IMR-90 (cell line): ENCODE results near the gene EIF3K. TPM values are rescaled to one million over a fixed set of nuclear protein-coding genes. Genes with fewer than 3 reads are reported as not detected.

Experiments used
- ATAC-seq: fragments of 200-7000 bp; cut with Tn5 transposase; 2 replicates; pipeline ENCODE4 v1.9.1; 2020; ENCODE audit warnings: low read depth, mild to moderate bottlenecking, moderate library complexity
- BruUV-seq: library from RNA; stranded (reverse); fragments of 400-500 nt; replicated peaks from 2 replicates; lab custom pipeline; 2021; lab: Mats Ljungman, UMichigan
- CTCF ChIA-PET: fragments of 300-600 bp; formaldehyde crosslinking; extraction: SDS; loops from one replicate; lab custom pipeline; 2021; ENCODE audit warnings: antibody characterized with exemption; lab: Yijun Ruan, JAX
- POLR2A ChIA-PET: fragments of 300-600 bp; sonication (Branson Sonifier 250); formaldehyde crosslinking; loops from one replicate; lab custom pipeline; 2022; ENCODE audit warnings: antibody characterized with exemption; ENCODE audit not compliant: unreplicated experiment; lab: Charles Lee
- DNase-seq: peaks from one replicate; pipeline ENCODE4 v3.0.0; 2013
- H2AFZ ChIP-seq: replicated peaks from 2 replicates; pipeline ENCODE3; 2013; ENCODE audit warnings: low read length, mild to moderate bottlenecking; ENCODE audit not compliant: poor library complexity
- H2AK5ac ChIP-seq: 2 replicates; pipeline ENCODE4 v1.6.1; 2013; ENCODE audit warnings: low read depth, low read length, inconsistent platforms
- H2AK9ac ChIP-seq: replicated peaks from 2 replicates; pipeline ENCODE3; 2013; ENCODE audit warnings: mild to moderate bottlenecking, low read depth, low read length, moderate library complexity; ENCODE audit not compliant: poor library complexity
- H2BK120ac ChIP-seq: 2 replicates; pipeline ENCODE4 v1.6.1; 2013; ENCODE audit warnings: low read depth, low read length, inconsistent platforms
- H2BK15ac ChIP-seq: 3 replicates; pipeline ENCODE4 v1.6.1; 2013; ENCODE audit warnings: low read depth, low read length, inconsistent platforms
- H2BK20ac ChIP-seq: 2 replicates; pipeline ENCODE4 v1.6.1; 2013; ENCODE audit warnings: low read depth, mild to moderate bottlenecking, inconsistent platforms, low read length, moderate library complexity
- H2BK5ac ChIP-seq: 2 replicates; pipeline ENCODE4 v1.6.1; 2013; ENCODE audit warnings: mild to moderate bottlenecking, low read depth, low read length, inconsistent platforms; ENCODE audit not compliant: poor library complexity, severe bottlenecking
- H3K14ac ChIP-seq: replicated peaks from 2 replicates; pipeline ENCODE4 v1.6.1; 2013; ENCODE audit warnings: low read depth, low read length, inconsistent platforms
- H3K18ac ChIP-seq: 2 replicates; pipeline ENCODE4 v1.6.1; 2013; ENCODE audit warnings: low read depth, low read length, control low read depth
- H3K23ac ChIP-seq: 2 replicates; pipeline ENCODE4 v1.6.1; 2013; ENCODE audit warnings: low read depth, low read length, inconsistent platforms
- H3K27ac ChIP-seq: 2 replicates; pipeline ENCODE4 v1.5.1; 2013; ENCODE audit warnings: mild to moderate bottlenecking, control low read depth, low read length; ENCODE audit not compliant: insufficient read depth
- H3K27me3 ChIP-seq: 2 replicates; pipeline ENCODE4 v1.6.1; 2013; ENCODE audit warnings: low read length; ENCODE audit not compliant: control insufficient read depth, insufficient read depth
- H3K36me3 ChIP-seq: 2 replicates; pipeline ENCODE4 v1.6.1; 2013; ENCODE audit warnings: low read length, mixed read lengths; ENCODE audit not compliant: control insufficient read depth, insufficient read depth
- H3K4ac ChIP-seq: 2 replicates; pipeline ENCODE4 v1.6.1; 2013; ENCODE audit warnings: low read depth, low read length, inconsistent platforms
- H3K4me1 ChIP-seq: 2 replicates; pipeline ENCODE4 v1.6.1; 2013; ENCODE audit warnings: low read length, mixed read lengths; ENCODE audit not compliant: control insufficient read depth, insufficient read depth
- H3K4me2 ChIP-seq: 2 replicates; pipeline ENCODE4 v1.6.1; 2013; ENCODE audit warnings: low read depth, mild to moderate bottlenecking, control low read depth, low read length, moderate library complexity
- H3K4me3 ChIP-seq: 2 replicates; pipeline ENCODE4 v1.5.1; 2013; ENCODE audit warnings: low read depth, mild to moderate bottlenecking, control low read depth, low read length, moderate library complexity; ENCODE audit not compliant: insufficient read depth
- H3K56ac ChIP-seq: 2 replicates; pipeline ENCODE4 v1.6.1; 2013; ENCODE audit warnings: low read length, inconsistent platforms; ENCODE audit not compliant: insufficient read depth; ENCODE audit errors: extremely low read depth
- H3K79me1 ChIP-seq, 2 experiments: 2 replicates each; pipeline ENCODE4 v1.6.1; 2013; ENCODE audit warnings: low read length in 2 of 2, inconsistent platforms in 1 of 2, low read depth in 1 of 2
- H3K9ac ChIP-seq: 2 replicates; pipeline ENCODE4 v1.6.1; 2013; ENCODE audit warnings: low read depth, low read length, control low read depth
- H3K9me1 ChIP-seq: 2 replicates; pipeline ENCODE4 v1.6.1; 2013; ENCODE audit warnings: low read length, inconsistent platforms; ENCODE audit not compliant: insufficient read depth
- H3K9me3 ChIP-seq: 2 replicates; pipeline ENCODE4 v1.6.1; 2013; ENCODE audit warnings: low read length; ENCODE audit not compliant: control insufficient read depth, insufficient read depth
- H4K20me1 ChIP-seq: 2 replicates; pipeline ENCODE4 v1.6.1; 2013; ENCODE audit warnings: low read length, inconsistent platforms; ENCODE audit not compliant: insufficient read depth
- H4K5ac ChIP-seq: 2 replicates; pipeline ENCODE4 v1.6.1; 2013; ENCODE audit warnings: mild to moderate bottlenecking, low read depth, low read length, control low read depth
- H4K8ac ChIP-seq, 2 experiments: 2 replicates each; pipeline ENCODE4 v1.6.1; 2013; ENCODE audit warnings: low read depth in 2 of 2, low read length in 2 of 2, control low read depth in 1 of 2, inconsistent platforms in 1 of 2
- H4K91ac ChIP-seq: 2 replicates; pipeline ENCODE4 v1.6.1; 2013; ENCODE audit warnings: low read depth, low read length, inconsistent platforms; ENCODE audit not compliant: insufficient read depth
- BHLHE40 ChIP-seq: fragments of 150-350 bp; IDR thresholded peaks from 2 replicates; pipeline ENCODE4 v1.6.1; 2016; ENCODE audit warnings: mild to moderate bottlenecking, low read depth, low read length
- CEBPB ChIP-seq: IDR thresholded peaks from 2 replicates; pipeline ENCODE4 v1.6.1; 2012; ENCODE audit warnings: low read depth, low read length, improper control_type of control experiment
- CHD1 ChIP-seq: IDR thresholded peaks from 2 replicates; pipeline ENCODE4 v1.6.1; 2012; ENCODE audit warnings: low read depth, low read length, improper control_type of control experiment
- CTCF ChIP-seq: conservative IDR thresholded peaks from 2 replicates; pipeline ENCODE4 v1.5.1; 2012; ENCODE audit warnings: mild to moderate bottlenecking, low read depth, low read length, improper control_type of control experiment
- FOS ChIP-seq: fragments of 150-350 bp; IDR thresholded peaks from 2 replicates; pipeline ENCODE4 v1.6.1; 2016; ENCODE audit warnings: low read depth, low read length
- MAFK ChIP-seq: IDR thresholded peaks from 2 replicates; pipeline ENCODE4 v1.6.1; 2012; ENCODE audit warnings: low read depth, low read length, improper control_type of control experiment
- MAZ ChIP-seq: IDR thresholded peaks from 2 replicates; pipeline ENCODE4 v1.6.1; 2012; ENCODE audit warnings: low read depth, mild to moderate bottlenecking, low read length, improper control_type of control experiment, moderate library complexity, borderline replicate concordance
- MXI1 ChIP-seq: IDR thresholded peaks from 2 replicates; pipeline ENCODE4 v1.6.1; 2012; ENCODE audit warnings: low read depth, mild to moderate bottlenecking, low read length, moderate library complexity, borderline replicate concordance
- NFE2L2 ChIP-seq: fragments of 150-350 bp; IDR thresholded peaks from 2 replicates; pipeline ENCODE4 v1.6.1; 2016; ENCODE audit warnings: low read depth, mild to moderate bottlenecking, low read length
- POLR2A ChIP-seq: IDR thresholded peaks from 2 replicates; pipeline ENCODE4 v1.6.1; 2012; ENCODE audit warnings: mild to moderate bottlenecking, low read depth, low read length
- RAD21 ChIP-seq: IDR thresholded peaks from 2 replicates; pipeline ENCODE4 v1.6.1; 2012; ENCODE audit warnings: low read length, improper control_type of control experiment
- USF2 ChIP-seq: fragments of 150-350 bp; IDR thresholded peaks from 2 replicates; pipeline ENCODE4 v1.6.1; 2017; ENCODE audit warnings: mild to moderate bottlenecking, antibody characterized with exemption, low read length, low read depth
- WGBS, 2 experiments: methylation state at CpG; one replicate each; pipeline versions ENCODE4 v1.1.5 to v1.1.7; 2013; ENCODE audit warnings: missing lambda C conversion rate in 2 of 2; ENCODE audit not compliant: insufficient read length in 1 of 2; ENCODE audit errors: extremely low coverage in 2 of 2; 5-methylcytosine and 5-hydroxymethylcytosine counted together
- dilution Hi-C: fragments of 300-500 bp; cut with HindIII; formaldehyde crosslinking; loops from one replicate; pipeline ENCODE4 v1.14.3; 2018; ENCODE audit warnings: low sequenced_read_pairs; ENCODE audit not compliant: unreplicated experiment
- in situ Hi-C: fragments of 300-500 bp; cut with MboI; formaldehyde crosslinking; loops from 3 replicates; pipeline ENCODE4 v1.14.3; 2019; ENCODE audit warnings: low sequenced_read_pairs, inconsistent platforms, mixed read lengths
- intact Hi-C: fragments of 100-400 bp; cut with micrococcal nuclease; formaldehyde crosslinking; loops from 2 replicates; pipeline ENCODE4 v1.10.0; 2022
- polyA plus RNA-seq, 3 experiments: library from polyadenylated mRNA; depleted of rRNA; stranded (reverse); fragments of >200 nt; gene quantifications; 2 replicates each; pipeline ENCODE4 v1.2.3, GENCODE V29; 2012; ENCODE audit warnings: low replicate concordance in 1 of 3
- total RNA-seq: library from RNA; depleted of rRNA; stranded (reverse); fragments of >200 nt; gene quantifications from 2 replicates; pipeline ENCODE4 v1.2.3, GENCODE V29; 2012
- TF ChIP-seq, protein P1 (sequence below): fragments of 150-350 bp; IDR thresholded peaks from 2 replicates; pipeline ENCODE4 v1.6.1; 2016; ENCODE audit warnings: low read depth, mild to moderate bottlenecking, low read length, moderate library complexity, borderline replicate concordance

The EIF3K gene
- total and polyA plus RNA-seq, 2 of the 4 experiments (the other 2 are of a cell fraction): 575 to 1,137 TPM

DNA sequence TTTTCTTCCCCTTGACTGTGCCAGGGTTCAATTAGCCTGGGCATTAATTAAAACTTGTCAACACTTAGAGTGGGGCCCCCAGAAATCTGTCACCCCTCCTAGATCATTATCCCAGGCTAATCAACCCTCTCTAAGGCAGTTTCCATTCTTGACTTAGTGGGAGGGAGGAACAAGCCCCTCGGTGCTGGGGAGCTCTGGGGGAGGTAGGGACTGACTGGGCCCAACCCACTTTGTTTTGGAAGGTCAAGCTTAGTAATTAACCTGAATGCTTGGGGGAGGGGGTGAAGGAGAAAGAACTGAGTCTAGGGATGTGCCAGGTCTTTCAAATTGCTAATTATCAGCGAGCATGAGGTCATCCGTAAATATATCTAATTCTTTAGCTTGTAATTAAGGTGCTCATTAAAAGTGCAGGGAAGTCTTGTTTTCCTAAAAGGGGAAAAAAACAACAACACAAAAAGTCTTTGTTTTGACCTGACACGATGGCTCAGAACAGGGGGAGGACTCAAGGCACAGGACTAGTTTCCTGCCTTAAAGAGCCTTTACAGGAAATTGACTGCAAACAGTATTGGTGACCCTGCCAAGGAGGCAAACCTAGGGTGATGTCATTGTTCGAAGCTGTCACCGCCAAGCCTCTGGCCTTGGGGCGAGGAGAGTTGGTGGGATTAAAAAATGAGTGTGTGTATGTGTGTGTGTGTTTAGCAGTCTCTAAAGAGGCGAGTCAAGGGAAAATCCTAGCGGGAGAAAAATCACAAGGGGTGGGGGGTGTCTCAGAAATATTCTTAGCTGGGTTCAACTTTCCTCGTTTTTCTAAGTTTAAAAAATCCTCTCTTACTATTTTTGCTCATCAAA is 47.9 kb downstream of the EIF3K start:
- peak overlapping the region; percentile 92 for H4K5ac ChIP-seq
- in situ Hi-C loops: no loop called here
- peak overlapping the region; percentile 95 to 97 for H4K8ac ChIP-seq
- peak overlapping the region; percentile 98 for H3K4ac ChIP-seq
- H3K56ac ChIP-seq: peak overlapping the region; percentile 88
- ATAC-seq: peak; percentile 12
- CTCF ChIA-PET: no interaction called here
- no TSS peak for BruUV-seq
- peak overlapping the region; percentile 96 for H2BK5ac ChIP-seq
- H4K20me1 ChIP-seq: peaks cover 88% of the 10 kb centered on the region
- H4K91ac ChIP-seq: peak overlapping the region; percentile 99
- H3K27me3 ChIP-seq: no peaks in the 10 kb centered on the region
- peak overlapping the region; percentile 95 for H2BK20ac ChIP-seq
- H2AK9ac ChIP-seq: peak overlapping the region; percentile 91
- TF ChIP-seq MAFK (no peak), NFE2L2 (no peak), MAZ (no peak), POLR2A (no peak), RAD21 (peak; percentile 25; the same call in 1 of the 2 replicates), USF2 (no peak), CEBPB (no peak), FOS (0 out of 2 replicates have a peak, but pooled peaks have one; percentile 3), BHLHE40 (no peak), MXI1 (no peak), CHD1 (no peak), CTCF (no peak)
- TF ChIP-seq, protein P1, sequence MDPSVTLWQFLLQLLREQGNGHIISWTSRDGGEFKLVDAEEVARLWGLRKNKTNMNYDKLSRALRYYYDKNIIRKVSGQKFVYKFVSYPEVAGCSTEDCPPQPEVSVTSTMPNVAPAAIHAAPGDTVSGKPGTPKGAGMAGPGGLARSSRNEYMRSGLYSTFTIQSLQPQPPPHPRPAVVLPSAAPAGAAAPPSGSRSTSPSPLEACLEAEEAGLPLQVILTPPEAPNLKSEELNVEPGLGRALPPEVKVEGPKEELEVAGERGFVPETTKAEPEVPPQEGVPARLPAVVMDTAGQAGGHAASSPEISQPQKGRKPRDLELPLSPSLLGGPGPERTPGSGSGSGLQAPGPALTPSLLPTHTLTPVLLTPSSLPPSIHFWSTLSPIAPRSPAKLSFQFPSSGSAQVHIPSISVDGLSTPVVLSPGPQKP: no peak
- H3K4me1 ChIP-seq: peaks cover 63% of the 10 kb centered on the region
- peak overlapping the region; percentile 61 for H3K4me2 ChIP-seq
- peak overlapping the region; percentile 74 for H3K18ac ChIP-seq
- peaks cover 9% of the 10 kb centered on the region for H3K36me3 ChIP-seq
- H3K9me3 ChIP-seq: no peaks in the 10 kb centered on the region
- H3K9me1 ChIP-seq: peaks cover 58% of the 10 kb centered on the region
- WGBS, 2 experiments: 0% methylated on average over 1 of the region's 10 CpGs; no CpG with 5 or more reads in 1 of the 2 experiments
- DNase-seq: peak; percentile 81
- H3K23ac ChIP-seq: peak overlapping the region; percentile 97
- peak overlapping the region; percentile 99 for H3K14ac ChIP-seq
- peak overlapping the region; percentile 100 for H2AK5ac ChIP-seq
- dilution Hi-C loops: no loop called here
- H3K79me1 ChIP-seq: peaks cover 5 to 80% of the 10 kb centered on the region in 2 experiments; a peak in 3 of 4 replicates
- no peak overlapping the region for H3K4me3 ChIP-seq
- H2AFZ ChIP-seq: no peak overlapping the region
- peak overlapping the region; percentile 96 for H3K27ac ChIP-seq
- peak overlapping the region; percentile 68 for H3K9ac ChIP-seq
- H2BK15ac ChIP-seq: peak overlapping the region; percentile 100; the same call in 2 of the 3 replicates
- peak overlapping the region; percentile 99 for H2BK120ac ChIP-seq
- POLR2A ChIA-PET: interaction anchor here (0.5 to 0.6 kb wide), 3 partner anchors 13 to 507 kb away, joined by 4 to 9 read pairs (median 6); no protein-coding TSS in a partner anchor
- intact Hi-C loops: loop anchor here (1.0 kb wide), 1 partner anchor 8 kb away; no protein-coding TSS in a partner anchor
